GM18858 (cell line): ENCODE measurements around the gene MEAF6.

Source experiments
- ATAC-seq: cut with Tn5 transposase; IDR thresholded peaks from one replicate; pipeline ENCODE4 v1.9.1; 2021; ENCODE audit not compliant: unreplicated experiment

The MEAF6 gene

GRCh38 chr1:37474697-37475379 is 39.7 kb downstream of the MEAF6 start:
- no peak for ATAC-seq

GRCh38 chr1:37474046-37474696 is 40.4 kb downstream of the MEAF6 start, which contains the start of gene ZC3H12A:
ZC3H12A (plus strand) TSS chr1:37474580; CDS start chr1:37475497, 917 bp downstream.
- peak; percentile 36 for ATAC-seq

GRCh38 chr1:37473431-37474045 is 41.0 kb downstream of the MEAF6 start:
- no peak for ATAC-seq

GRCh38 chr1:37472994-37473393 is 41.6 kb downstream of the MEAF6 start:
- no peak for ATAC-seq

- ATAC-seq, result no peak
These were observed 42.3 kb downstream of the MEAF6 start for GRCh38 chr1:37472281-37472680.

- ATAC-seq, result no peak
These were observed 43.0 kb downstream of the MEAF6 start for GRCh38 chr1:37471345-37472231.

GRCh38 chr1:37469386-37469785 is 45.2 kb downstream of the MEAF6 start:
- no peak for ATAC-seq

GRCh38 chr1:37468037-37468436 is 46.5 kb downstream of the MEAF6 start:
- ATAC-seq, result no peak

- ATAC-seq, result no peak
These were observed 48.7 kb downstream of the MEAF6 start for GRCh38 chr1:37465593-37466517.

GRCh38 chr1:37464443-37464842 is 50.1 kb downstream of the MEAF6 start:
- ATAC-seq, result no peak

GRCh38 chr1:37461698-37462436 is 52.7 kb downstream of the MEAF6 start:
- ATAC-seq, result no peak

- no peak for ATAC-seq
These were observed 56.0 kb downstream of the MEAF6 start for GRCh38 chr1:37458551-37458950.

- no peak for ATAC-seq
These were observed 58.0 kb downstream of the MEAF6 start for GRCh38 chr1:37456614-37457013.

GRCh38 chr1:37455516-37455915 is 59.0 kb downstream of the MEAF6 start:
- no peak for ATAC-seq

GRCh38 chr1:37453647-37454046 is 60.9 kb downstream of the MEAF6 start:
- ATAC-seq, result no peak

GRCh38 chr1:37452416-37452815 is 62.1 kb downstream of the MEAF6 start:
- ATAC-seq, result no peak

GRCh38 chr1:37449936-37450335 is 64.6 kb downstream of the MEAF6 start:
- no peak for ATAC-seq

- no peak for ATAC-seq
These were observed 65.7 kb downstream of the MEAF6 start for GRCh38 chr1:37448691-37449417.

- ATAC-seq, result no peak
These were observed 66.4 kb downstream of the MEAF6 start for GRCh38 chr1:37448185-37448584.
